WTC11 (cell line): Measurements from ENCODE around the gene RNF20. TPM values are rescaled to one million over a fixed set of nuclear protein-coding genes. Genes with fewer than 3 reads are reported as not detected.

Experiments
- ATAC-seq: fragments of 200-7000 bp; cut with Tn5 transposase; 2 replicates; pipeline ENCODE4 v1.10.0; 2021; ENCODE audit warnings: mild to moderate bottlenecking, moderate library complexity
- CTCF ChIA-PET: fragments of 300-600 bp; sonication (Branson Sonifier 250); formaldehyde crosslinking; loops from one replicate; lab custom pipeline; 2021; ENCODE audit warnings: antibody characterized with exemption; lab: Charles Lee
- POLR2A ChIA-PET: fragments of 350-600 bp; sonication (Branson Sonifier 250); formaldehyde crosslinking; loops from one replicate; lab custom pipeline; 2021; ENCODE audit warnings: antibody characterized with exemption; lab: Charles Lee
- DNase-seq: peaks from one replicate; pipeline ENCODE4 v3.0.0; 2021; ENCODE audit warnings: low spot score
- H3K27ac Mint-ChIP-seq: 2 replicates; pipeline ENCODE4 v1.8.0; 2021; ENCODE audit warnings: mixed read lengths
- H3K27me3 Mint-ChIP-seq: 2 replicates; pipeline ENCODE4 v1.8.0; 2021; ENCODE audit warnings: low read depth, mild to moderate bottlenecking, moderate library complexity, mixed read lengths
- H3K36me3 Mint-ChIP-seq: 2 replicates; pipeline ENCODE4 v1.8.0; 2021; ENCODE audit warnings: mixed read lengths
- H3K4me1 Mint-ChIP-seq: 2 replicates; pipeline ENCODE4 v1.8.0; 2022; ENCODE audit warnings: mixed read lengths
- H3K4me3 Mint-ChIP-seq: 2 replicates; pipeline ENCODE4 v1.8.0; 2021; ENCODE audit warnings: mild to moderate bottlenecking, moderate library complexity, mixed read lengths
- H3K9me3 Mint-ChIP-seq: 2 replicates; pipeline ENCODE4 v1.8.0; 2021; ENCODE audit warnings: mixed read lengths
- AFF4 ChIP-seq: sonication (generic); formaldehyde crosslinking; IDR thresholded peaks from 2 replicates; pipeline ENCODE4 v1.8.1; 2023; ENCODE audit warnings: mild to moderate bottlenecking, missing genetic modification reagents, borderline replicate concordance
- ATF3 ChIP-seq: sonication (generic); formaldehyde crosslinking; conservative IDR thresholded peaks from 2 replicates; pipeline ENCODE4 v1.8.1; 2022; ENCODE audit warnings: mild to moderate bottlenecking, missing genetic modification reagents
- ELF4 ChIP-seq: sonication (generic); formaldehyde crosslinking; IDR thresholded peaks from 2 replicates; pipeline ENCODE4 v1.8.1; 2022; ENCODE audit warnings: low read depth, mild to moderate bottlenecking, moderate library complexity, missing genetic modification reagents
- EMX1 ChIP-seq: fragments of 250-450 bp; sonication (Bioruptor Pico); IDR thresholded peaks from 2 replicates; pipeline ENCODE4 v1.8.0; 2021; ENCODE audit warnings: mild to moderate bottlenecking
- FOXK1 ChIP-seq: sonication (generic); formaldehyde crosslinking; IDR thresholded peaks from 2 replicates; pipeline ENCODE4 v1.8.0; 2022; ENCODE audit warnings: mild to moderate bottlenecking, moderate library complexity, missing genetic modification reagents
- NFATC4 ChIP-seq: fragments of 250-450 bp; sonication (Bioruptor Pico); IDR thresholded peaks from 2 replicates; pipeline ENCODE4 v1.9.0; 2021; ENCODE audit warnings: mild to moderate bottlenecking
- NR3C1 ChIP-seq: sonication (generic); formaldehyde crosslinking; conservative IDR thresholded peaks from 2 replicates; pipeline ENCODE4 v1.8.1; 2023; ENCODE audit warnings: low read depth, mild to moderate bottlenecking, missing genetic modification reagents
- PREB ChIP-seq: sonication (generic); formaldehyde crosslinking; IDR thresholded peaks from 2 replicates; pipeline ENCODE4 v1.8.1; 2022; ENCODE audit warnings: mild to moderate bottlenecking, missing genetic modification reagents, moderate library complexity, borderline replicate concordance
- ZNF263 ChIP-seq: sonication (generic); formaldehyde crosslinking; IDR thresholded peaks from 2 replicates; pipeline ENCODE4 v1.8.1; 2022; ENCODE audit warnings: low read depth, mild to moderate bottlenecking, moderate library complexity, missing genetic modification reagents
- ZNF317 ChIP-seq: sonication (generic); formaldehyde crosslinking; IDR thresholded peaks from 2 replicates; pipeline ENCODE4 v1.8.1; 2023; ENCODE audit warnings: low read depth, mild to moderate bottlenecking, moderate library complexity, missing genetic modification reagents, borderline replicate concordance
- ZNF423 ChIP-seq: fragments of 250-450 bp; sonication (Bioruptor Pico); IDR thresholded peaks from 2 replicates; pipeline ENCODE4 v2.1.2; 2022; ENCODE audit warnings: mild to moderate bottlenecking, moderate library complexity
- ZSCAN18 ChIP-seq: fragments of 250-450 bp; sonication (Bioruptor Pico); IDR thresholded peaks from 2 replicates; pipeline ENCODE4 v2.1.2; 2022; ENCODE audit warnings: mild to moderate bottlenecking, moderate library complexity
- total RNA-seq: library from RNA; stranded (reverse); gene quantifications from 3 replicates; pipeline ENCODE4 v1.2.3, GENCODE V29; 2021
- TF ChIP-seq, protein P1 (sequence below): sonication (generic); formaldehyde crosslinking; IDR thresholded peaks from 2 replicates; pipeline ENCODE4 v1.8.1; 2023; ENCODE audit warnings: mild to moderate bottlenecking, missing genetic modification reagents
- TF ChIP-seq, protein P2 (sequence below): sonication (generic); formaldehyde crosslinking; IDR thresholded peaks from 2 replicates; pipeline ENCODE4 v1.8.0; 2022; ENCODE audit warnings: mild to moderate bottlenecking, missing genetic modification reagents
- TF ChIP-seq, protein P3 (sequence below): sonication (generic); formaldehyde crosslinking; IDR thresholded peaks from 2 replicates; pipeline ENCODE4 v1.8.1; 2022; ENCODE audit warnings: mild to moderate bottlenecking, moderate library complexity, missing genetic modification reagents

Gene RNF20
- total RNA-seq, 1 experiment from 2014 or later: 52.6 TPM

- TF ChIP-seq AFF4: no peak
- no peak for TF ChIP-seq NFATC4 (CRISPR knock-in tag)
Measured at GRCh38 chr9:101572316-101572715, 38.7 kb downstream of the RNF20 start (continued).

GRCh38 chr9:101574731-101575333 is 41.2 kb downstream of the RNF20 start:
- H3K36me3 Mint-ChIP-seq: no peaks in the 10 kb centered on the region; the same call in 1 of the 2 replicates
- no peak for TF ChIP-seq ATF3 (CRISPR knock-in tag)
- TF ChIP-seq, protein P1, sequence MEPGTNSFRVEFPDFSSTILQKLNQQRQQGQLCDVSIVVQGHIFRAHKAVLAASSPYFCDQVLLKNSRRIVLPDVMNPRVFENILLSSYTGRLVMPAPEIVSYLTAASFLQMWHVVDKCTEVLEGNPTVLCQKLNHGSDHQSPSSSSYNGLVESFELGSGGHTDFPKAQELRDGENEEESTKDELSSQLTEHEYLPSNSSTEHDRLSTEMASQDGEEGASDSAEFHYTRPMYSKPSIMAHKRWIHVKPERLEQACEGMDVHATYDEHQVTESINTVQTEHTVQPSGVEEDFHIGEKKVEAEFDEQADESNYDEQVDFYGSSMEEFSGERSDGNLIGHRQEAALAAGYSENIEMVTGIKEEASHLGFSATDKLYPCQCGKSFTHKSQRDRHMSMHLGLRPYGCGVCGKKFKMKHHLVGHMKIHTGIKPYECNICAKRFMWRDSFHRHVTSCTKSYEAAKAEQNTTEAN (CRISPR knock-in tag): no peak
- TF ChIP-seq ZNF263 (CRISPR knock-in tag): no peak
- TF ChIP-seq PREB (CRISPR knock-in tag): no peak
- no peak for TF ChIP-seq FOXK1 (CRISPR knock-in tag)
- TF ChIP-seq ZSCAN18 (CRISPR knock-in tag): no peak
- TF ChIP-seq, protein P2, sequence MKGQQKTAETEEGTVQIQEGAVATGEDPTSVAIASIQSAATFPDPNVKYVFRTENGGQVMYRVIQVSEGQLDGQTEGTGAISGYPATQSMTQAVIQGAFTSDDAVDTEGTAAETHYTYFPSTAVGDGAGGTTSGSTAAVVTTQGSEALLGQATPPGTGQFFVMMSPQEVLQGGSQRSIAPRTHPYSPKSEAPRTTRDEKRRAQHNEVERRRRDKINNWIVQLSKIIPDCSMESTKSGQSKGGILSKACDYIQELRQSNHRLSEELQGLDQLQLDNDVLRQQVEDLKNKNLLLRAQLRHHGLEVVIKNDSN: no peak
- TF ChIP-seq EMX1: no peak
- TF ChIP-seq, all 79 proteins: peak for 0
- CTCF ChIA-PET: no interaction called here
- Mint-ChIP-seq H3K4me3 (no peak overlapping the region), H3K27ac (no peak overlapping the region), H3K27me3 (no peaks in the 10 kb centered on the region), H3K9me3 (no peaks in the 10 kb centered on the region), H3K4me1 (peaks cover 46% of the 10 kb centered on the region)
- POLR2A ChIA-PET: no interaction called here
- no peak for DNase-seq
- no peak for ATAC-seq

- no peaks in the 10 kb centered on the region for H3K27me3 Mint-ChIP-seq
- no peak for ATAC-seq
- H3K36me3 Mint-ChIP-seq: no peaks in the 10 kb centered on the region
- ChIA-PET POLR2A (no interaction called here), CTCF (no interaction called here)
- H3K4me3 Mint-ChIP-seq: no peak overlapping the region
- H3K27ac Mint-ChIP-seq: no peak overlapping the region
- TF ChIP-seq EMX1 (no peak), ZNF423 (0 out of 2 replicates have a peak, but pooled peaks have one; percentile 32), NR3C1 (CRISPR knock-in tag) (no peak), ZNF317 (CRISPR knock-in tag) (no peak), ELF4 (CRISPR knock-in tag) (no peak)
- TF ChIP-seq, protein P3, sequence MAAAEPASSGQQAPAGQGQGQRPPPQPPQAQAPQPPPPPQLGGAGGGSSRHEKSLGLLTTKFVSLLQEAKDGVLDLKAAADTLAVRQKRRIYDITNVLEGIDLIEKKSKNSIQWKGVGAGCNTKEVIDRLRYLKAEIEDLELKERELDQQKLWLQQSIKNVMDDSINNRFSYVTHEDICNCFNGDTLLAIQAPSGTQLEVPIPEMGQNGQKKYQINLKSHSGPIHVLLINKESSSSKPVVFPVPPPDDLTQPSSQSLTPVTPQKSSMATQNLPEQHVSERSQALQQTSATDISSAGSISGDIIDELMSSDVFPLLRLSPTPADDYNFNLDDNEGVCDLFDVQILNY (CRISPR knock-in tag): no peak
- DNase-seq: no peak
- no peaks in the 10 kb centered on the region; the same call in 1 of the 2 replicates for H3K9me3 Mint-ChIP-seq
- H3K4me1 Mint-ChIP-seq: peaks cover 32% of the 10 kb centered on the region
Measured at GRCh38 chr9:101578378-101578777, 44.7 kb downstream of the RNF20 start.
